Measurements from ENCODE around the gene IQCF6. TPM values are rescaled to one million over a fixed set of nuclear protein-coding genes. Genes with fewer than 3 reads are reported as not detected.

The IQCF6 gene
- total RNA-seq, 1 experiment from 2014 or later: not detected

GRCh38 chr3:51819151-51819550, 40.1 kb upstream of the IQCF6 start:
- no peak for TF ChIP-seq CTCF (IDR thresholded peaks at IDR 0.05; ENCODE audit: insufficient read depth in 1 of 2, low read depth in 1 of 2, low read length in 1 of 2, severe bottlenecking in 1 of 2, unreplicated experiment in 1 of 2)
- DNase-seq: no peak
- POLR2A ChIA-PET: no interaction called here
- no peaks in the 10 kb centered on the region for H3K36me3 Mint-ChIP-seq (ENCODE audit: insufficient read depth, unreplicated experiment)
- no peaks in the 10 kb centered on the region for H3K4me1 ChIP-seq
- H3K27me3 Mint-ChIP-seq (ENCODE audit: insufficient read depth, unreplicated experiment): peaks cover 18% of the 10 kb centered on the region
- H3K9me3 Mint-ChIP-seq (ENCODE audit: unreplicated experiment): peaks cover 18% of the 10 kb centered on the region
- intact Hi-C loops (cut with micrococcal nuclease; ENCODE audit: unreplicated experiment): no loop called here
- BruUV-seq (replicated peaks): no TSS peak
- CTCF ChIA-PET: no interaction called here
- H3K9me3 ChIP-seq: no peaks in the 10 kb centered on the region
- no peak overlapping the region for H3K27ac Mint-ChIP-seq (ENCODE audit: unreplicated experiment)
- H3K27me3 ChIP-seq (replicated peaks; ENCODE audit: control insufficient read depth, insufficient read depth, low read length): no peaks in the 10 kb centered on the region
- H3K4me3 Mint-ChIP-seq (ENCODE audit: unreplicated experiment): no peak overlapping the region
- no peaks in the 10 kb centered on the region for H3K4me1 Mint-ChIP-seq (ENCODE audit: low read depth, unreplicated experiment)
- no peak overlapping the region for H3K4me3 ChIP-seq (ENCODE audit: low read depth, low read length)
- H3K36me3 ChIP-seq (ENCODE audit: control insufficient read depth, insufficient read depth, low read length): no peaks in the 10 kb centered on the region

- no TSS peak for BruUV-seq (replicated peaks)
- H3K27me3 Mint-ChIP-seq (ENCODE audit: insufficient read depth, unreplicated experiment): peaks cover 12% of the 10 kb centered on the region
- no peak for TF ChIP-seq CTCF (IDR thresholded peaks at IDR 0.05; ENCODE audit: insufficient read depth in 1 of 2, low read depth in 1 of 2, low read length in 1 of 2, severe bottlenecking in 1 of 2, unreplicated experiment in 1 of 2)
- intact Hi-C loops (cut with micrococcal nuclease; ENCODE audit: unreplicated experiment): no loop called here
- no peak overlapping the region for H3K27ac Mint-ChIP-seq (ENCODE audit: unreplicated experiment)
- H3K4me1 Mint-ChIP-seq (ENCODE audit: low read depth, unreplicated experiment): no peaks in the 10 kb centered on the region
- no peaks in the 10 kb centered on the region for H3K36me3 ChIP-seq (ENCODE audit: control insufficient read depth, insufficient read depth, low read length)
- no peak for DNase-seq
- H3K36me3 Mint-ChIP-seq (ENCODE audit: insufficient read depth, unreplicated experiment): no peaks in the 10 kb centered on the region
- no peaks in the 10 kb centered on the region for H3K9me3 ChIP-seq
- H3K4me1 ChIP-seq: no peaks in the 10 kb centered on the region
- ChIA-PET CTCF (no interaction called here), POLR2A (no interaction called here)
- H3K27me3 ChIP-seq (replicated peaks; ENCODE audit: control insufficient read depth, insufficient read depth, low read length): no peaks in the 10 kb centered on the region
- no peak overlapping the region for H3K4me3 ChIP-seq (ENCODE audit: low read depth, low read length)
- H3K4me3 Mint-ChIP-seq (ENCODE audit: unreplicated experiment): no peak overlapping the region
- peaks cover 9% of the 10 kb centered on the region for H3K9me3 Mint-ChIP-seq (ENCODE audit: unreplicated experiment)
Measured at GRCh38 chr3:51817375-51817774, 38.3 kb upstream of the IQCF6 start.

- Mint-ChIP-seq H3K9me3 (ENCODE audit: unreplicated experiment) (peaks cover 4% of the 10 kb centered on the region), H3K4me1 (ENCODE audit: low read depth, unreplicated experiment) (no peaks in the 10 kb centered on the region), H3K36me3 (ENCODE audit: insufficient read depth, unreplicated experiment) (no peaks in the 10 kb centered on the region), H3K27me3 (ENCODE audit: insufficient read depth, unreplicated experiment) (peaks cover 12% of the 10 kb centered on the region), H3K27ac (ENCODE audit: unreplicated experiment) (no peak overlapping the region), H3K4me3 (ENCODE audit: unreplicated experiment) (no peak overlapping the region)
- no peaks in the 10 kb centered on the region for H3K27me3 ChIP-seq (replicated peaks; ENCODE audit: control insufficient read depth, insufficient read depth, low read length)
- ChIA-PET POLR2A (no interaction called here), CTCF (no interaction called here)
- H3K4me1 ChIP-seq: no peaks in the 10 kb centered on the region
- DNase-seq: no peak
- TF ChIP-seq CTCF (IDR thresholded peaks at IDR 0.05; ENCODE audit: insufficient read depth in 1 of 2, low read depth in 1 of 2, low read length in 1 of 2, severe bottlenecking in 1 of 2, unreplicated experiment in 1 of 2): no peak
- H3K36me3 ChIP-seq (ENCODE audit: control insufficient read depth, insufficient read depth, low read length): no peaks in the 10 kb centered on the region
- no peak overlapping the region for H3K4me3 ChIP-seq (ENCODE audit: low read depth, low read length)
- no peaks in the 10 kb centered on the region for H3K9me3 ChIP-seq
- BruUV-seq (replicated peaks): no TSS peak
- intact Hi-C loops (cut with micrococcal nuclease; ENCODE audit: unreplicated experiment): no loop called here
Measured at GRCh38 chr3:51816723-51817122, 37.7 kb upstream of the IQCF6 start.

Data from Caco-2 (cell line).